GM12892 (cell line): ENCODE data around the gene TMTC2.

ENCODE experiments used
- POLR2A ChIP-seq: IDR thresholded peaks from 2 replicates; pipeline ENCODE4 v1.6.1; 2011; ENCODE audit warnings: low read depth, low read length, control low read depth
- TAF1 ChIP-seq: IDR thresholded peaks from 2 replicates; pipeline ENCODE4 v1.6.1; 2011; ENCODE audit warnings: low read depth, mild to moderate bottlenecking, control low read depth, low read length, borderline replicate concordance

- TF ChIP-seq POLR2A = no peak
- no peak for TF ChIP-seq TAF1
Observed at GRCh38 chr12:83049306-83049705, 362.6 kb downstream of the TMTC2 start.
